Measurements from ENCODE around the gene GABBR2.

GABBR2 gene

DNA sequence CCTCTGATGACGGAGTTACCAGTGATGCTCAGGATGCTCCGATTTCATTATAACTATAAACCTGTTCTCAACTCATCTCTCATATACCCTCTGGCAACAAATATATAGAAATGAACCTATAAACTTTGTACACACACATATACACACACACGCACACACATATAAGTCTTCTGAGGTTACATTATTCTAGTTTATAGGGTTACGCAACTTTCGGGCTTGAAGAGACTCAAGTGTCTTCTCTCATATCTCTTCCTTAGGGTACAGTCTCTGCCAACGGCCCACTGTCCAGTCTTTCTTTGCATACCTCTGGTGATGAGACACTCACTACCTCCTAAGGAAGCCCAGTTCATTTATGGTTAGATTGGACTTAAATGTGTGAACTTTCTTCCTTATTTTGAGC, 383.9 kb downstream of the GABBR2 start:
- no peaks in the 10 kb centered on the region for H3K79me2 ChIP-seq (ENCODE audit: control insufficient read depth, insufficient read depth, low read length, poor library complexity)
- no peak overlapping the region for H3K18ac ChIP-seq (ENCODE audit: low read length)
- H3K27ac ChIP-seq (ENCODE audit: low read depth, low read length) = no peak overlapping the region
- H2AFZ ChIP-seq (ENCODE audit: insufficient read depth, low read length, poor library complexity) = no peak overlapping the region
- no peak overlapping the region for H4K8ac ChIP-seq (ENCODE audit: low read depth, low read length)
- no peak overlapping the region for H3K4me3 ChIP-seq (ENCODE audit: low read depth, low read length)
- H3K4ac ChIP-seq (ENCODE audit: low read depth, low read length) = no peak overlapping the region
- no peak overlapping the region for H2BK12ac ChIP-seq (ENCODE audit: low read length)
- no peak overlapping the region for H2BK120ac ChIP-seq (ENCODE audit: insufficient read depth, low read length, poor library complexity)
- no peaks in the 10 kb centered on the region for H3K36me3 ChIP-seq (ENCODE audit: control insufficient read depth in 1 of 2, insufficient read depth in 2 of 2, low read length in 2 of 2)
- no peaks in the 10 kb centered on the region for H3K27me3 ChIP-seq (ENCODE audit: insufficient read depth, low read length)
- WGBS (ENCODE audit: extremely low coverage, insufficient coverage, insufficient read length) = no CpG with 5 or more reads among the region's 6 CpGs
- H4K12ac ChIP-seq (ENCODE audit: low read depth, low read length) = no peak overlapping the region
- no peak for DNase-seq
- H2BK5ac ChIP-seq (ENCODE audit: low read depth, low read length, poor library complexity) = no peak overlapping the region
- no peak overlapping the region for H3K14ac ChIP-seq (ENCODE audit: low read length)
- no peak overlapping the region for H3K9ac ChIP-seq (ENCODE audit: low read length)
- no peak overlapping the region for H4K91ac ChIP-seq (ENCODE audit: low read depth, low read length)
- H3K23ac ChIP-seq (ENCODE audit: low read length) = no peak overlapping the region
- no peaks in the 10 kb centered on the region for H3K79me1 ChIP-seq (ENCODE audit: low read length)
- peaks cover 0 to 4% of the 10 kb centered on the region in 2 experiments for H3K4me1 ChIP-seq (ENCODE audit: control insufficient read depth in 1 of 2, insufficient read depth in 2 of 2, low read length in 2 of 2)
- H2AK5ac ChIP-seq (ENCODE audit: low read length) = no peak overlapping the region
- no peaks in the 10 kb centered on the region for H3K9me3 ChIP-seq (ENCODE audit: insufficient read depth, low read depth, low read length)
- no peak overlapping the region for H3K4me2 ChIP-seq (ENCODE audit: low read length)

DNA sequence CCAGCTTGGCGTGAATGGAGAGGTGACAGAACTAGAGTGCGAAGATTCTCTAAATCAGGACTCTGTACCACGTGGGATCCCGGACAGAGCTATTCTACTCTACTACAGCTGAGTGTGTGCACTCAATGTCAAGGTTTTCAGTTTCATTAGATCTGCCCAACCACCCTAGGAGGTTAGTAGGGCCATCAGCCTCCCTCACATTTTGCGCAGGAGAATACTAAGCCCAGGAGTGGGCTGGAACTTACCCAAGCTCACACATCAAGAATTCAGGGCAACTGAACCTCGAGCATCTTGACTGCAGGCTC, 385.0 kb downstream of the GABBR2 start:
- peaks cover 0 to 4% of the 10 kb centered on the region in 2 experiments for H3K4me1 ChIP-seq (ENCODE audit: control insufficient read depth in 1 of 2, insufficient read depth in 2 of 2, low read length in 2 of 2)
- no peak overlapping the region for H3K9ac ChIP-seq (ENCODE audit: low read length)
- H3K79me2 ChIP-seq (ENCODE audit: control insufficient read depth, insufficient read depth, low read length, poor library complexity) = no peaks in the 10 kb centered on the region
- no peak for DNase-seq
- no peak overlapping the region for H2AFZ ChIP-seq (ENCODE audit: insufficient read depth, low read length, poor library complexity)
- H3K4me3 ChIP-seq (ENCODE audit: low read depth, low read length) = no peak overlapping the region
- no peaks in the 10 kb centered on the region for H3K79me1 ChIP-seq (ENCODE audit: low read length)
- H2BK120ac ChIP-seq (ENCODE audit: insufficient read depth, low read length, poor library complexity) = no peak overlapping the region
- no peak overlapping the region for H3K18ac ChIP-seq (ENCODE audit: low read length)
- no peaks in the 10 kb centered on the region for H3K36me3 ChIP-seq (ENCODE audit: control insufficient read depth in 1 of 2, insufficient read depth in 2 of 2, low read length in 2 of 2)
- H3K4ac ChIP-seq (ENCODE audit: low read depth, low read length) = no peak overlapping the region
- no peak overlapping the region for H3K4me2 ChIP-seq (ENCODE audit: low read length)
- no peak overlapping the region for H4K12ac ChIP-seq (ENCODE audit: low read depth, low read length)
- no peaks in the 10 kb centered on the region for H3K9me3 ChIP-seq (ENCODE audit: insufficient read depth, low read depth, low read length)
- H2BK5ac ChIP-seq (ENCODE audit: low read depth, low read length, poor library complexity) = no peak overlapping the region
- H3K27ac ChIP-seq (ENCODE audit: low read depth, low read length) = no peak overlapping the region
- no peaks in the 10 kb centered on the region for H3K27me3 ChIP-seq (ENCODE audit: insufficient read depth, low read length)
- no peak overlapping the region for H4K91ac ChIP-seq (ENCODE audit: low read depth, low read length)
- H3K14ac ChIP-seq (ENCODE audit: low read length) = no peak overlapping the region
- no CpG with 5 or more reads among the region's 6 CpGs for WGBS (ENCODE audit: extremely low coverage, insufficient coverage, insufficient read length)
- H4K8ac ChIP-seq (ENCODE audit: low read depth, low read length) = no peak overlapping the region
- no peak overlapping the region for H3K23ac ChIP-seq (ENCODE audit: low read length)
- no peak overlapping the region for H2AK5ac ChIP-seq (ENCODE audit: low read length)
- no peak overlapping the region for H2BK12ac ChIP-seq (ENCODE audit: low read length)

DNA sequence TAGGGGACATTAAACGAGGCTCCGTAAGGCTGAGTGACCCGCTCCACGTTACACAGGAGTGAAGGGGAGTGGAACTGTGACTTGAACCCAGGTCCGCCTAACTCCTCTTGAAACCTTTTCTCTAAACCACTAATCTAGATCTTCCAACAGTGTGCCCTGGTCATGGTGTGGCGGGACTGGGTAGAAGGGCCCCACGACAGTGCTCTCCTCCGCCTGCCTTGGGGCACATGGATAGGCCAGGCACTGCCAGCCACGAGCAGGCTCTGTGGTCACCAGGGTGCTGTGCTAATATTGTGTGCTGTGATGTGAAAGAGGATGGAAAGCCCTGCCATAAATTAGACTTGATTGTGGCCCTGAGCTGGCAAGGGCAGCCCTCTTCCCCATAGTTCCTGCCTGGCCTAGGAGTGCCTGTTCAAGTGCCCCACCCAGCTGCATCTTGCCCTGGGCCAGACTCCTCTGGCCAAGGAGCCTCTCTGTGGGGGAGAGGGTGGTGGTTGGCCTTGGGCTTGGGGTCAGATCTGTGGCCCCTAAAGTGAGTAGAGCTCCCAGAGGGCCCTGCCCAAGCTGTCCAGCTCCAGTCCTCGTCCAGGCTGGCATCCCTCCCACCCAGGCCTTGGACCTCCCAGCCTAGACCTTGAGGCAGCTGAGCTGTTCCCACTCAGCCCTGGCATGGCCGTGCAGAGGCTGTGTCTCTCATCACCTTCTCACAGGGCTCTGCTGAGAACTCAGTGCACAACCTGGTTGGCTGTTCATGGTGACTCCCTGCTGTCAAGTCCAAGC, 385.5 kb downstream of the GABBR2 start:
- no peak overlapping the region for H3K14ac ChIP-seq (ENCODE audit: low read length)
- no peak overlapping the region for H4K91ac ChIP-seq (ENCODE audit: low read depth, low read length)
- H3K4me1 ChIP-seq (ENCODE audit: control insufficient read depth in 1 of 2, insufficient read depth in 2 of 2, low read length in 2 of 2) = peaks cover 0 to 4% of the 10 kb centered on the region in 2 experiments
- no peak overlapping the region for H4K8ac ChIP-seq (ENCODE audit: low read depth, low read length)
- H4K12ac ChIP-seq (ENCODE audit: low read depth, low read length) = no peak overlapping the region
- H3K4me2 ChIP-seq (ENCODE audit: low read length) = no peak overlapping the region
- H3K4me3 ChIP-seq (ENCODE audit: low read depth, low read length) = no peak overlapping the region
- no peak for DNase-seq
- no peaks in the 10 kb centered on the region for H3K27me3 ChIP-seq (ENCODE audit: insufficient read depth, low read length)
- H2BK5ac ChIP-seq (ENCODE audit: low read depth, low read length, poor library complexity) = no peak overlapping the region
- H2BK12ac ChIP-seq (ENCODE audit: low read length) = no peak overlapping the region
- H3K18ac ChIP-seq (ENCODE audit: low read length) = no peak overlapping the region
- H3K23ac ChIP-seq (ENCODE audit: low read length) = no peak overlapping the region
- H3K4ac ChIP-seq (ENCODE audit: low read depth, low read length) = no peak overlapping the region
- no CpG with 5 or more reads among the region's 11 CpGs for WGBS (ENCODE audit: extremely low coverage, insufficient coverage, insufficient read length)
- H2AFZ ChIP-seq (ENCODE audit: insufficient read depth, low read length, poor library complexity) = no peak overlapping the region
- no peak overlapping the region for H2AK5ac ChIP-seq (ENCODE audit: low read length)
- peaks cover 2% of the 10 kb centered on the region for H3K9me3 ChIP-seq (ENCODE audit: insufficient read depth, low read depth, low read length)
- H2BK120ac ChIP-seq (ENCODE audit: insufficient read depth, low read length, poor library complexity) = no peak overlapping the region
- H3K79me1 ChIP-seq (ENCODE audit: low read length) = no peaks in the 10 kb centered on the region
- no peaks in the 10 kb centered on the region for H3K79me2 ChIP-seq (ENCODE audit: control insufficient read depth, insufficient read depth, low read length, poor library complexity)
- H3K9ac ChIP-seq (ENCODE audit: low read length) = no peak overlapping the region
- no peaks in the 10 kb centered on the region for H3K36me3 ChIP-seq (ENCODE audit: control insufficient read depth in 1 of 2, insufficient read depth in 2 of 2, low read length in 2 of 2)
- no peak overlapping the region for H3K27ac ChIP-seq (ENCODE audit: low read depth, low read length)

DNA sequence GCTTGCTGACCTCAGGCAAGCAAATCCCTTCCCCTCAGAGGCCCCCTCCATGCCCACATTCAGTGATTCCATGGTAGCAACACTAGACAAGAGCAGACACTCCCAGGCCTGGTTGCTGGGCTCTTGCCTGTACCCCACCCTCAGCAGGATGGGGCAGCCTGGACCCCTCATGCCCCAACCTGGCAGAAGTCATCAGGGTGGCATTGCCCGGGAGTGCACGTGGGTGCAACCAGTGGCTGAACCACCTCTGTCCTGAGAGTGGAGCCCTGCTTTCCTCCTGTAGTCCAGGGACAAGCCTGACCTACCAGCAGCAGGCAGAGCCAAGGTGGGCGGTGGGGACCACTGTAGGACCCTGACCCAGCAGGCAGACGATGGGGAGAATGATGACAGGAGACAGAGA, 387.5 kb downstream of the GABBR2 start:
- H3K9me3 ChIP-seq (ENCODE audit: insufficient read depth, low read depth, low read length) = peaks cover 2% of the 10 kb centered on the region

More for the DNA sequence above, 387.5 kb downstream of the GABBR2 start:
- Histone ChIP-seq H3K4me2 (ENCODE audit: low read length) (no peak overlapping the region), H2AK5ac (ENCODE audit: low read length) (no peak overlapping the region), H3K14ac (ENCODE audit: low read length) (no peak overlapping the region), H3K4ac (ENCODE audit: low read depth, low read length) (no peak overlapping the region), H2BK5ac (ENCODE audit: low read depth, low read length, poor library complexity) (no peak overlapping the region), H3K18ac (ENCODE audit: low read length) (no peak overlapping the region), H3K79me2 (ENCODE audit: control insufficient read depth, insufficient read depth, low read length, poor library complexity) (no peaks in the 10 kb centered on the region), H3K4me3 (ENCODE audit: low read depth, low read length) (peak overlapping the region; percentile 7), H3K36me3 (ENCODE audit: control insufficient read depth in 1 of 2, insufficient read depth in 2 of 2, low read length in 2 of 2) (no peaks in the 10 kb centered on the region), H3K79me1 (ENCODE audit: low read length) (no peaks in the 10 kb centered on the region), H3K27ac (ENCODE audit: low read depth, low read length) (no peak overlapping the region), H3K23ac (ENCODE audit: low read length) (no peak overlapping the region), H2AFZ (ENCODE audit: insufficient read depth, low read length, poor library complexity) (no peak overlapping the region), H3K27me3 (ENCODE audit: insufficient read depth, low read length) (no peaks in the 10 kb centered on the region), H4K8ac (ENCODE audit: low read depth, low read length) (no peak overlapping the region), H4K91ac (ENCODE audit: low read depth, low read length) (no peak overlapping the region), H3K4me1 (ENCODE audit: control insufficient read depth in 1 of 2, insufficient read depth in 2 of 2, low read length in 2 of 2) (peaks cover 0 to 4% of the 10 kb centered on the region in 2 experiments), H2BK12ac (ENCODE audit: low read length) (no peak overlapping the region), H2BK120ac (ENCODE audit: insufficient read depth, low read length, poor library complexity) (no peak overlapping the region), H3K9ac (ENCODE audit: low read length) (no peak overlapping the region), H4K12ac (ENCODE audit: low read depth, low read length) (no peak overlapping the region)
- WGBS (ENCODE audit: extremely low coverage, insufficient coverage, insufficient read length) = no CpG with 5 or more reads among the region's 4 CpGs
- no peak for DNase-seq

All from trophoblast cell (in vitro differentiated cells and primary cell).